Head of caudate nucleus (tissue), 42 donors: ENCODE measurements around the gene ONECUT2.

Experiments
- DNase-seq, 42 donors: peaks; one replicate each; pipeline versions ENCODE4 v3.0.0 to v3.0.0-alpha.2; 2020 to 2021; ENCODE audit warnings: mixed read lengths in 7 of 42
- intact Hi-C: fragments of 100-400 bp; cut with DNase I; formaldehyde crosslinking; loops from one replicate; pipeline ENCODE4 v1.15.0; 2022

The ONECUT2 gene

GRCh38 chr18:57430079-57431001 is 4.8 kb upstream of the ONECUT2 start:
- intact Hi-C loops, result no loop called here
- no peak for DNase-seq

GRCh38 chr18:57431002-57431382 is 4.2 kb upstream of the ONECUT2 start:
- no peak for DNase-seq
- intact Hi-C loops, result no loop called here

GRCh38 chr18:57431467-57432080 is 3.6 kb upstream of the ONECUT2 start:
- no peak for DNase-seq
- intact Hi-C loops, result no loop called here

- intact Hi-C loops, result no loop called here
These were observed 3.0 kb upstream of the ONECUT2 start for GRCh38 chr18:57432140-57432539.

GRCh38 chr18:57432751-57433400 is 2.3 kb upstream of the ONECUT2 start:
- peak in 1 of 42 donors; percentile 26 for DNase-seq
- intact Hi-C loops, result no loop called here

More at GRCh38 chr18:57432140-57432539, 3.0 kb upstream of the ONECUT2 start:
- DNase-seq, result no peak

GRCh38 chr18:57433482-57433881 is 1.7 kb upstream of the ONECUT2 start:
- peak in 1 of 42 donors; percentile 13 for DNase-seq
- intact Hi-C loops, result no loop called here

- peak in 14 of 42 donors; percentile 16 to 52 (median 34) for DNase-seq
- intact Hi-C loops, result no loop called here
These were observed 1.1 kb upstream of the ONECUT2 start for GRCh38 chr18:57433934-57434535.

- intact Hi-C loops, result no loop called here
- DNase-seq, result peak in 5 of 42 donors; percentile 12 to 45 (median 31)
These were observed 644 bp downstream of the ONECUT2 start for GRCh38 chr18:57435846-57436190.

- peak in 5 of 42 donors; percentile 13 to 48 (median 31) for DNase-seq
These were observed 1.2 kb downstream of the ONECUT2 start for GRCh38 chr18:57436191-57436964.

GRCh38 chr18:57436965-57437333 is 1.8 kb downstream of the ONECUT2 start:
- intact Hi-C loops, result no loop called here
- DNase-seq, result no peak

More at GRCh38 chr18:57436191-57436964, 1.2 kb downstream of the ONECUT2 start:
- intact Hi-C loops, result no loop called here

- intact Hi-C loops, result no loop called here
- peak in 2 of 42 donors; percentile 14 to 36 for DNase-seq
These were observed 2.2 kb downstream of the ONECUT2 start for GRCh38 chr18:57437402-57437765.

GRCh38 chr18:57437766-57438671 is 2.8 kb downstream of the ONECUT2 start:
- intact Hi-C loops, result no loop called here
- DNase-seq, result peak; percentile 68 to 95 (median 86)

GRCh38 chr18:57438743-57439608 is 3.8 kb downstream of the ONECUT2 start:
- intact Hi-C loops, result no loop called here

GRCh38 chr18:57439609-57439968 is 4.4 kb downstream of the ONECUT2 start:
- intact Hi-C loops, result no loop called here
- DNase-seq, result peak in 3 of 42 donors; percentile 13 to 36 (median 31)

More at GRCh38 chr18:57438743-57439608, 3.8 kb downstream of the ONECUT2 start:
- DNase-seq, result peak in 14 of 42 donors; percentile 20 to 59 (median 44)

- DNase-seq, result peak in 1 of 42 donors; percentile 20
- intact Hi-C loops, result loop anchor here (10.0 kb wide), 1 partner anchor 685 kb away; no protein-coding TSS in a partner anchor
These were observed 4.8 kb downstream of the ONECUT2 start for GRCh38 chr18:57439985-57440330.

- intact Hi-C loops, result loop anchor here (10.0 kb wide), 1 partner anchor 686 kb away; no protein-coding TSS in a partner anchor
- peak in 37 of 42 donors; percentile 26 to 87 (median 70) for DNase-seq
These were observed 5.3 kb downstream of the ONECUT2 start for GRCh38 chr18:57440331-57441070.
